Measurements from ENCODE around the gene AGBL4.

GRCh38 chr1:48967318-48967717 is 1056.4 kb downstream of the AGBL4 start:
- TF ChIP-seq CTCF (conservative IDR thresholded peaks at IDR 0.05; ENCODE audit: low read depth, low read length) (no peak), POLR2A (IDR thresholded peaks at IDR 0.05; ENCODE audit: low read depth, low read length) (no peak), USF2 (IDR thresholded peaks at IDR 0.05; ENCODE audit: low read depth, low read length) (no peak), RAD21 (IDR thresholded peaks at IDR 0.05; ENCODE audit: low read length) (no peak), ELK1 (IDR thresholded peaks at IDR 0.05; ENCODE audit: borderline replicate concordance, low read depth, low read length) (no peak), RCOR1 (IDR thresholded peaks at IDR 0.05; ENCODE audit: insufficient replicate concordance, low read length) (no peak), FOS (IDR thresholded peaks at IDR 0.05; ENCODE audit: low read depth, low read length) (no peak), MXI1 (IDR thresholded peaks at IDR 0.05; ENCODE audit: borderline replicate concordance, low read depth, low read length) (no peak)
